ENCODE data around the gene SLC4A5.
"Not testable (repeated sequence)": the region's sequence is repeated elsewhere in the genome, so short reads cannot be mapped to it uniquely, and the experiment has no call there.

The SLC4A5 gene

DNA sequence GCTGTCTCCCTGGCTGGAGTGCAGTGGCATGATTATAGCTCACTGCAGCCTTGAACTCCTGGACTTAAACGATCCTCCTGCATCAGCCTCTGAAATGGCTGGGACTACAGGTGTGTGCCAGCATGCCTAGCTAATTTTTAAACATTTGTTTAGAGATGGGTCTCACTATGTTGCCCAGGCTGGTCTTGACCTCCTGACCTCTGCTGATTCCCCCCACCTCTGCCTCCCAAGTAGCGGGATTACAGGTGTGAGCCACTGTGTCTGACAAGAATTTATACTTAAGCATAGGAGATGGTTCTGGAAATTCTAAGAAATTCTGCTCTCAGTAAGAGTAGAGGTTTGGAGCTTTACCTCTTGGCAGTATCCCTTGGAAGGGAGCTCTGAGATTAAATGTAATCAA lies 126.6 kb downstream of the SLC4A5 start:
- Histone ChIP-seq H3K27ac (no peak overlapping the region), H3K4me3 (no peak overlapping the region)
- DNase-seq (ENCODE audit: low spot score) = no peak
- TF ChIP-seq, protein P1, sequence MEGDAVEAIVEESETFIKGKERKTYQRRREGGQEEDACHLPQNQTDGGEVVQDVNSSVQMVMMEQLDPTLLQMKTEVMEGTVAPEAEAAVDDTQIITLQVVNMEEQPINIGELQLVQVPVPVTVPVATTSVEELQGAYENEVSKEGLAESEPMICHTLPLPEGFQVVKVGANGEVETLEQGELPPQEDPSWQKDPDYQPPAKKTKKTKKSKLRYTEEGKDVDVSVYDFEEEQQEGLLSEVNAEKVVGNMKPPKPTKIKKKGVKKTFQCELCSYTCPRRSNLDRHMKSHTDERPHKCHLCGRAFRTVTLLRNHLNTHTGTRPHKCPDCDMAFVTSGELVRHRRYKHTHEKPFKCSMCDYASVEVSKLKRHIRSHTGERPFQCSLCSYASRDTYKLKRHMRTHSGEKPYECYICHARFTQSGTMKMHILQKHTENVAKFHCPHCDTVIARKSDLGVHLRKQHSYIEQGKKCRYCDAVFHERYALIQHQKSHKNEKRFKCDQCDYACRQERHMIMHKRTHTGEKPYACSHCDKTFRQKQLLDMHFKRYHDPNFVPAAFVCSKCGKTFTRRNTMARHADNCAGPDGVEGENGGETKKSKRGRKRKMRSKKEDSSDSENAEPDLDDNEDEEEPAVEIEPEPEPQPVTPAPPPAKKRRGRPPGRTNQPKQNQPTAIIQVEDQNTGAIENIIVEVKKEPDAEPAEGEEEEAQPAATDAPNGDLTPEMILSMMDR (IDR thresholded peaks at IDR 0.05) = no peak

DNA sequence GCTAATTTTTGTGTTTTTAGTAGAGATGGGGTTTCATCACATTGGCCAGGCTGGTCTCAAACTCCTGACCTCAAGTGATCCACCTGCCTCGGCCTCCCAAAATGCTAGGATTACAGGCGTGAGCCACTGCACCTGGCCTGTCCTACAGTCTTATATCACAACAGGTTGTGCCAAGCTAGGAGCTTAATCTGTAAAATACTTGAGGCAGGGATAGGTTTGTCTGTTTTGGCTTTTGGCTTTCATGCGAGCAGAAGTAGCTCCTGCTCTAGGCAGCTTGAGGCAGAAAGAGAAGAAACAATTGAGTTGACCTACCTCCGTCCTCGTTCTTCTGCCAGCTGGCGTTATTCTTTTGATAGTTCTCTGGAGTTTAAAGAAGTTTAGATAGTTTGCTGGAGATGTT lies 127.4 kb downstream of the SLC4A5 start:
- DNase-seq (ENCODE audit: low spot score); H3K27ac ChIP-seq; H3K4me3 ChIP-seq: not testable (repeated sequence)

DNA sequence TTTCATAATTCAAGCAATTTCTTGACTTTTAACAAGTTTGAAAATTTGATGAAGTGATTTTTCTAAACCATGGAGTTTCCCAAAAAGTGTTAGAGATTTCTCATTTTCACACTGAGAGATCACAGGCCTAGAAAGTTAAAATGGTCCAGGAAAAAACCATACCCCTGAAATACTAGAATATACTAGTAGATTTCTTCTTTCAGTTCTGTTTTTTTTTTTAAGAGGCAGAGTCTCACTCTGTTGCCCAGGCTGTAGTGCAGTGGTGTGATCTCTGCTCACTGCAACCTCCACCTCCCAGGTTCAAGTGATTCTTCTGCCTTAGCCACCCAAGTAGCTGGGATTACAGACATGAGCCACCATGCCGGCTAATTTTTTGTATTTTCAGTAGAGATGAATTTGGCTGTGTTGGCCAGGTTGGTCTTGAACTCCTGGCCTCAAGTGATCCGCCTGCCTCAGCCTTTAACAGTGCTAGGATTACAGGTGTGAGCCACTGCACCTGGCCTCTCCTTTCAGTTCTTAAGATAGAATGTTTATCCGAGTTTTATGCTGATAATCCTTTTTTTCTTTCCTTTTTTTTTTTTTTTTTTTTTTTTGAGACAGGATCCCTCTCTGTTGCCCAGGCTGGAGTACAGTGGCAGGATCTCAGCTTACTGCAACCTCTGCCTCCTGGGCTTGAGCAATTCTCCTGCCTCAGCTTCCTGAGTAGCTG lies 130.4 kb downstream of the SLC4A5 start:
- no peak overlapping the region for H3K27ac ChIP-seq
- TF ChIP-seq, protein P1 (IDR thresholded peaks at IDR 0.05) = no peak
- H3K4me3 ChIP-seq = no peak overlapping the region
- no peak for DNase-seq (ENCODE audit: low spot score)

DNA sequence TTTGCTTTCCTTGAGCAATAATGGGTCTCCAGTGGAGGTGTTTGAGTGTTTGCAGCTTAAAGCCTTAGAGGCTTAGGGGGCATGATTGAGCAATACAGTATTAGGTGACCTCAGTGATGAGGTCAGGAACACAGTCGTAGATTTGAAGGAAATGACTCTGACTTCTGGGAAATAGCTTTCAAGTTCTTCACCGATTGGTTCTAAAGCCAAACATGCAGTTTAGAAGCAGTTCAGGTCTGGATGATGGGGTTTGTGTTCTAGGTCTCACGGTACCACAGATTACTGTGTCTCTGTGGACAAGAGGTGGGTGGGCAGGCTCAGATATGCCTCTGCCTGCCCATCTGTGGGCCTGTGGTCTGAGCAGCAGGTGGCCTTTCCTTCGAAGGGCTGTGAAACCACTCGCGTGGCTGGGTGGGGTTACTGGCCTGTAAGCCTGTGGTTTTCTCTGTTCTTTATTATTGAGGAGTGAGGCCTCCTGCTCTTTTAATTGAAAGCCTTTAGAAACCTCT lies 137.0 kb downstream of the SLC4A5 start:
- H3K4me3 ChIP-seq = no peak overlapping the region
- TF ChIP-seq, protein P1 (IDR thresholded peaks at IDR 0.05) = no peak
- peak; percentile 12 for DNase-seq (ENCODE audit: low spot score)
- H3K27ac ChIP-seq = peak overlapping the region; percentile 51 to 56

DNA sequence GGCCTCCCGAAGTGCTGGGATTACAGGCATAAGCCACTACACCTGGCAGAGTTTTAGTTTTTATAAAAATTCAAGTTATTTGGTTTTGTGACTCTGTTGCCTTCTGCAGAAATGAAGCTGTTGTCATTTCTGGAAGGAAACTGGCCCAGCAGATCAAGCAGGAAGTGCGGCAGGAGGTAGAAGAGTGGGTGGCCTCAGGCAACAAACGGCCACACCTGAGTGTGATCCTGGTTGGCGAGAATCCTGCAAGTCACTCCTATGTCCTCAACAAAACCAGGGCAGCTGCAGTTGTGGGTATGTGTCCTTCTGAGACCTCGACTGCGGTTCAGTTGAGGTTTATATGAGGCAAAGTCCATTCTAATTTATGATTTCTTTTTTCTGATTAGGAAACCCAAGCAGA lies 137.6 kb downstream of the SLC4A5 start:
- peak; percentile 41 for DNase-seq (ENCODE audit: low spot score)
- peak overlapping the region; percentile 24 to 51 for H3K27ac ChIP-seq
- TF ChIP-seq, protein P1 (IDR thresholded peaks at IDR 0.05) = no peak
- H3K4me3 ChIP-seq = no peak overlapping the region

DNA sequence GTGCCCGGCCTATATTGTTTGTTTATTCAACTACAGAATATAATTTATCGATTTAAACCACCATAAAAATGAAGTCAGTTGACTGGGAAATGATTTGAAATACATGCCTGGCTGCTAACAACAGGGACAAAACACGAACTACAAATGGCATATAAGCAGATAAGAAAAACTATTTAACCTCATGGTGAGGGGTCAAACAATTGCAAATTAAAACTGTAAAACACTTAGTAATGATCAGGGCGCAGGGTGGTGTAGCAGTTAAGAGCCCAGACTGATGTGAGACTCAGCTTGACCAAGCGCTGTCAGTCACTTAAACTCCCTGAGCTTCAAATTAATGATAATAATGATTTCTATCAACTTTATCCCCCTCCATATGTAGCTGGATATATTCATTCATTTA lies 138.1 kb downstream of the SLC4A5 start:
- TF ChIP-seq, protein P1 (IDR thresholded peaks at IDR 0.05) = no peak
- H3K27ac ChIP-seq = peak overlapping the region; percentile 24 to 62
- no peak for DNase-seq (ENCODE audit: low spot score)
- no peak overlapping the region for H3K4me3 ChIP-seq

DNA sequence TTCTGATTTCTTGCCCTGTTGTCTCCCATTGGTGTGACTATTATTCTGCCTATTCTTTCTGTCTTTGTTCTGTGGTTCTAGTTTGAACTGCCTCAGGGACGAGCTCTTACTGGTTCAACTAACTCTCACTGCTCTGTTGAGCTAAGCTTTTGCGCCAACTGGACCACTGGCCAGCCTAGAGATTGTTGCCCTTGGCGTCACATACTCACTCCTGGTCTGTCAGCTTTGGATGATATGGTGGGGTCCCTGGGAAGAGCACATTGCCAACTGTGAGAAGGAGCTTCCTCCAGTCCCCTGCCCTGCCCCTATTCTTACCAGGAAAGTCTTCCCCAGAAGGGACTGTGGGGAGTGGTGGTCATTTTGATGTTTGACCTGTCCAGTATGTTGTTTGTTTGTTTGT lies 138.8 kb downstream of the SLC4A5 start:
- no peak overlapping the region for H3K4me3 ChIP-seq
- TF ChIP-seq, protein P1 (IDR thresholded peaks at IDR 0.05) = no peak
- H3K27ac ChIP-seq = peak overlapping the region; percentile 62 to 65
- no peak for DNase-seq (ENCODE audit: low spot score)
